KMS-11 (cell line): Measurements from ENCODE around the gene SSBP2.

Experiments
- H2AFZ ChIP-seq: fragments of 200-600 bp; sonication (generic); 2 replicates; pipeline ENCODE4 v1.6.1; 2016; ENCODE audit warnings: antibody characterized with exemption, mixed run types, low read depth
- H3K27ac ChIP-seq: fragments of 200-600 bp; sonication (generic); 2 replicates; pipeline ENCODE4 v1.6.1; 2016; ENCODE audit warnings: mild to moderate bottlenecking, mixed run types
- H3K27me3 ChIP-seq: fragments of 200-600 bp; sonication (generic); 2 replicates; pipeline ENCODE4 v1.6.1; 2017; ENCODE audit warnings: mild to moderate bottlenecking, low read depth, mixed run types, moderate library complexity; ENCODE audit not compliant: insufficient read depth
- H3K36me3 ChIP-seq: fragments of 200-600 bp; sonication (generic); 2 replicates; pipeline ENCODE4 v1.6.1; 2017; ENCODE audit warnings: mild to moderate bottlenecking, mixed run types; ENCODE audit not compliant: insufficient read depth
- H3K4me1 ChIP-seq: fragments of 200-600 bp; sonication (generic); 2 replicates; pipeline ENCODE4 v1.6.1; 2016; ENCODE audit warnings: mild to moderate bottlenecking, low read depth, mixed run types; ENCODE audit not compliant: poor library complexity, severe bottlenecking
- H3K4me2 ChIP-seq: fragments of 200-600 bp; sonication (generic); 2 replicates; pipeline ENCODE4 v1.7.0; 2016; ENCODE audit warnings: mild to moderate bottlenecking, mixed run types
- H3K4me3 ChIP-seq: fragments of 200-600 bp; sonication (generic); IDR thresholded peaks from 2 replicates; pipeline ENCODE4 v1.6.1; 2017; ENCODE audit warnings: low read depth, low read length, mixed read lengths; ENCODE audit not compliant: insufficient read depth
- H3K79me2 ChIP-seq: fragments of 200-600 bp; sonication (generic); 2 replicates; pipeline ENCODE4 v1.6.1; 2016; ENCODE audit warnings: low read depth, mixed run types; ENCODE audit not compliant: insufficient read depth
- H3K9ac ChIP-seq: fragments of 200-600 bp; sonication (generic); 2 replicates; pipeline ENCODE4 v1.6.1; 2016; ENCODE audit warnings: mild to moderate bottlenecking, mixed run types
- H4K20me1 ChIP-seq: fragments of 200-600 bp; sonication (generic); 2 replicates; pipeline ENCODE4 v1.6.1; 2016; ENCODE audit warnings: mild to moderate bottlenecking, mixed run types; ENCODE audit not compliant: insufficient read depth
- CTCF ChIP-seq: fragments of 200-600 bp; sonication (generic); conservative IDR thresholded peaks from 2 replicates; pipeline ENCODE4 v1.6.1; 2017; ENCODE audit warnings: low read depth, mild to moderate bottlenecking, antibody characterized with exemption, low read length, moderate library complexity, mixed read lengths

Gene SSBP2

DNA sequence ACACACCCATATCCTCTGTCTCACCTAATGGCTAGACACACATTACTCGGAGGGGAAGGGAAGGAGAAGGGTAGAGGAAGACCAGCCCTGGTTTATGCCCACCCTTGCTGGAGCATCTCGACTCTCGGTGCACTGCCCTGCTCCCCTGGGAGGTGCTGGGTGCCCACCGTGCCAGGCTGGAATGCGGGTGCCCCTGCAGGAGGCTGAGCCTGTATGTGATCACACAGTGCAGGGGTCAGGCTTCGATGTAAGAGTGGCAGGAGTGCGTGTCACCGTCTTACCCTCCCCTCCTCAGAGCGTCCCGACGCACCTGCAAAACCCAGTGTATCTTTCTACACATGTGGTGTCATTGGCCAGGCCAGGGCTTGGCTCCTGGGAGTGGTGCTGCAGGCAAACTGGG lies 349.6 kb downstream of the SSBP2 start:
- H3K4me1 ChIP-seq: no peaks in the 10 kb centered on the region
- no peak overlapping the region for H3K27ac ChIP-seq
- no peak overlapping the region for H3K9ac ChIP-seq
- no peaks in the 10 kb centered on the region for H3K79me2 ChIP-seq
- no peaks in the 10 kb centered on the region for H3K36me3 ChIP-seq
- H2AFZ ChIP-seq: no peak overlapping the region
- no peak overlapping the region for H3K4me3 ChIP-seq
- H4K20me1 ChIP-seq: no peaks in the 10 kb centered on the region
- no peak overlapping the region for H3K4me2 ChIP-seq
- TF ChIP-seq CTCF: no peak
- H3K27me3 ChIP-seq: no peaks in the 10 kb centered on the region

DNA sequence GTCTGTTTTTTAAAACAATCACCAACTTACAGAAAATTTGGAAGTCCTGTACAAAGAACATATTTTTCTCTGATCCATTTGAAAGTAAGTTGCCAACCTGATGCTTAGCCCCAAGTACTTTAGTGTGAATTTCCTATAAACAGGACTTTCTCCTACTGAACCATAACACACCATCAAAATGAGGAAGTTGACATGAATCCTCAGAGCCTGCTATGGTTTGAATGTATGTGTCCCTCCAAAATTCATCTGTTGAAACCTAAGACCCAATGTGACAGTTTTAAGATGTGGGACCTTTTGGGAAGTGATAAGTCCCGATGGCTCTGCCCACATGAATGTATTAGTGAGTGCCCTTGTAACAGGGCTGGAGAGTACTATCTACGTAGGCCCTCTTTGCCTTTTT lies 350.5 kb downstream of the SSBP2 start:
- Histone ChIP-seq H3K4me1 (no peaks in the 10 kb centered on the region), H3K79me2 (no peaks in the 10 kb centered on the region), H4K20me1 (no peaks in the 10 kb centered on the region), H3K4me3 (no peak overlapping the region), H3K27me3 (no peaks in the 10 kb centered on the region), H3K9ac (no peak overlapping the region), H3K36me3 (no peaks in the 10 kb centered on the region), H3K4me2 (no peak overlapping the region), H2AFZ (no peak overlapping the region), H3K27ac (no peak overlapping the region)
- no peak for TF ChIP-seq CTCF

DNA sequence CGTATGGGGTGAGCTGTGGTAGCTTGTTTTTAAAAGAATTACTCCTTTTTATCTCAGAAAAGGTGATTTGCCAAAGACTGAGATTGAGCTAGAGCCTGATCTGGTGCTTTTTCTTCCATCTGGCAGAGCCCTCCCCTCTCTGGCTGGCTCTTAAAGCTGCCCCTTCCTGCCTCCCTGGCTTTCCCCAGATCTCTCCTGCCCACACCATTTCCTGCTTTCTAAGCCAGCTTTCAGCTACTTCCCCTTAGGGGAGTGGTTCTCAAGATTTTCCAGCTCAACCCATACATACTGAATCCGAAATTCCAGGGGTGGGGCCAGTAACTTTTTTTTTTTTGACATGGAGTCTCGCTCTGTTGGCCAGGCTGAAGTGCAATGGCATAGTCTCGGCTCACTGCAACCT lies 352.2 kb downstream of the SSBP2 start:
- H3K4me2 ChIP-seq: no peak overlapping the region
- H3K9ac ChIP-seq: no peak overlapping the region
- H3K27ac ChIP-seq: no peak overlapping the region
- no peaks in the 10 kb centered on the region for H4K20me1 ChIP-seq
- TF ChIP-seq CTCF: no peak
- no peaks in the 10 kb centered on the region for H3K27me3 ChIP-seq
- H3K79me2 ChIP-seq: no peaks in the 10 kb centered on the region
- H3K4me3 ChIP-seq: no peak overlapping the region
- no peak overlapping the region for H2AFZ ChIP-seq
- no peaks in the 10 kb centered on the region for H3K4me1 ChIP-seq
- H3K36me3 ChIP-seq: no peaks in the 10 kb centered on the region

- Histone ChIP-seq H3K36me3 (no peaks in the 10 kb centered on the region), H3K9ac (no peak overlapping the region), H3K4me1 (no peaks in the 10 kb centered on the region), H3K27me3 (no peaks in the 10 kb centered on the region), H3K4me3 (no peak overlapping the region), H4K20me1 (no peaks in the 10 kb centered on the region), H3K4me2 (no peak overlapping the region), H3K79me2 (no peaks in the 10 kb centered on the region), H2AFZ (no peak overlapping the region), H3K27ac (no peak overlapping the region)
- TF ChIP-seq CTCF: no peak
Measured at GRCh38 chr5:81397176-81397575, 353.7 kb downstream of the SSBP2 start.

GRCh38 chr5:81395262-81395661 lies 355.6 kb downstream of the SSBP2 start:
- H2AFZ ChIP-seq: no peak overlapping the region
- H3K4me3 ChIP-seq: no peak overlapping the region
- H3K27me3 ChIP-seq: no peaks in the 10 kb centered on the region
- no peaks in the 10 kb centered on the region for H4K20me1 ChIP-seq
- H3K79me2 ChIP-seq: no peaks in the 10 kb centered on the region
- H3K27ac ChIP-seq: no peak overlapping the region
- no peak for TF ChIP-seq CTCF
- no peaks in the 10 kb centered on the region for H3K4me1 ChIP-seq
- no peaks in the 10 kb centered on the region for H3K36me3 ChIP-seq
- no peak overlapping the region for H3K4me2 ChIP-seq
- no peak overlapping the region for H3K9ac ChIP-seq
